ENCODE results near the gene DCUN1D3. TPM values are rescaled to one million over a fixed set of nuclear protein-coding genes. Genes with fewer than 3 reads are reported as not detected.
A peak's percentile ranks its signal among the peaks of the same experiment; 100 is the strongest.
"Not testable (repeated sequence)": the region's sequence is repeated elsewhere in the genome, so short reads cannot be mapped to it uniquely, and the experiment has no call there.

DCUN1D3 gene
- total and polyA plus RNA-seq, 3 donors from 2014 or later, result 15.2 to 19.5 (median 16.5) TPM

GRCh38 chr16:20866145-20866772, 33.9 kb downstream of the DCUN1D3 start:
- Histone ChIP-seq H3K27me3 (no peaks in the 10 kb centered on the region), H3K27ac (peak overlapping the region in 1 of 2 donors; percentile 26), H3K36me3 (ENCODE audit: low read depth, missing control alignments) (no peaks in the 10 kb centered on the region), H3K4me1 (peaks cover 37% of the 10 kb centered on the region), H3K9me3 (no peaks in the 10 kb centered on the region), H3K4me3 (no peak overlapping the region)
- no peak for DNase-seq
- intact Hi-C loops (cut with DNase I; ENCODE audit: low total_unique reads), result no loop called here
- no peak for TF ChIP-seq POLR2A (IDR thresholded peaks at IDR 0.05)
- TF ChIP-seq, protein P1, sequence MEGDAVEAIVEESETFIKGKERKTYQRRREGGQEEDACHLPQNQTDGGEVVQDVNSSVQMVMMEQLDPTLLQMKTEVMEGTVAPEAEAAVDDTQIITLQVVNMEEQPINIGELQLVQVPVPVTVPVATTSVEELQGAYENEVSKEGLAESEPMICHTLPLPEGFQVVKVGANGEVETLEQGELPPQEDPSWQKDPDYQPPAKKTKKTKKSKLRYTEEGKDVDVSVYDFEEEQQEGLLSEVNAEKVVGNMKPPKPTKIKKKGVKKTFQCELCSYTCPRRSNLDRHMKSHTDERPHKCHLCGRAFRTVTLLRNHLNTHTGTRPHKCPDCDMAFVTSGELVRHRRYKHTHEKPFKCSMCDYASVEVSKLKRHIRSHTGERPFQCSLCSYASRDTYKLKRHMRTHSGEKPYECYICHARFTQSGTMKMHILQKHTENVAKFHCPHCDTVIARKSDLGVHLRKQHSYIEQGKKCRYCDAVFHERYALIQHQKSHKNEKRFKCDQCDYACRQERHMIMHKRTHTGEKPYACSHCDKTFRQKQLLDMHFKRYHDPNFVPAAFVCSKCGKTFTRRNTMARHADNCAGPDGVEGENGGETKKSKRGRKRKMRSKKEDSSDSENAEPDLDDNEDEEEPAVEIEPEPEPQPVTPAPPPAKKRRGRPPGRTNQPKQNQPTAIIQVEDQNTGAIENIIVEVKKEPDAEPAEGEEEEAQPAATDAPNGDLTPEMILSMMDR (IDR thresholded peaks at IDR 0.05), result no peak
- 69 to 83% methylated on average over 5 to 6 of the region's 6 CpGs for WGBS, 2 donors

DNA sequence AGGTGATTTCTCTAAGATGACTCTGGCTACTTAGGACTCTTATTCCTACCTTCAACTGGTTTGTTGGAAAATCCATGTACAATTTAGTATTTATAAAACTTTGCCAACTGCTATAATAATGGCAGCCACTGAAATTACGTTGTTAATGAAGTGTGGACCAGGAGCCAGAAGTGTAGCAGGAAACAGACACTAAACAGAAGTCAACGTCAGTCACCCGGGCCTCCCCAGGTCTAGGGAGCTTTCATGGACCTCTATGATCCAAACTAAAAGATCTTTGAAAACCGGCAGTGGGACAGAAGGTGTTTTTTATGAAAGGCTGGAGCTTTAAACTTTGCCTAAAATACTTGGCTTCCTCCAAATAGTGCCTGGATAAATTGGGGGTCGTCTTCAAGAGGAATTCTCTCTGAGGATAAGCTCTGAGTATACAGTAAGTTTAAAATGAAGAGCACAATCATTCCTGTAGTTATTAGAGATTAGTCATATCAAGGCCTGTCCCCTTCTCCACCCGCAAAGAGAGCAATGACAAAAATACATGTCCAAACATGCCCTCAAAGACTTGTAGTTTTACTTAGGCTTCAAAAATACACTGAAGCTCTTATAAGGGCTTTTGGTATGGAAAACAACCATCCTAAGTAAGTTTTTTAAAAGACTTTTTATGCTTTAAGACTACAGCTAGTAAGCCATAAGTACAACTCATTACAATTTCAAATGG, 34.6 kb downstream of the DCUN1D3 start:
- intact Hi-C loops (cut with DNase I; ENCODE audit: low total_unique reads), result no loop called here
- no peak for DNase-seq
- Histone ChIP-seq H3K9me3 (no peaks in the 10 kb centered on the region), H3K27ac (peak overlapping the region in 1 of 2 donors; percentile 26), H3K27me3 (no peaks in the 10 kb centered on the region), H3K36me3 (ENCODE audit: low read depth, missing control alignments) (no peaks in the 10 kb centered on the region), H3K4me3 (no peak overlapping the region), H3K4me1 (peaks cover 30% of the 10 kb centered on the region)
- TF ChIP-seq, protein P1 (IDR thresholded peaks at IDR 0.05), result no peak
- TF ChIP-seq POLR2A (IDR thresholded peaks at IDR 0.05), result no peak
- WGBS, 2 donors, result 78 to 84% methylated on average over 6 of the region's 6 CpGs

- H3K36me3 ChIP-seq (ENCODE audit: low read depth, missing control alignments); H3K27me3 ChIP-seq; H3K9me3 ChIP-seq; intact Hi-C loops (cut with DNase I; ENCODE audit: low total_unique reads); H3K4me3 ChIP-seq; DNase-seq; H3K27ac ChIP-seq: not testable (repeated sequence)
- 97 to 99% methylated on average over 6 of the region's 6 CpGs for WGBS, 2 donors
- peaks cover 31% of the 10 kb centered on the region for H3K4me1 ChIP-seq
Measured at GRCh38 chr16:20864376-20864775, 35.8 kb downstream of the DCUN1D3 start.

DNA sequence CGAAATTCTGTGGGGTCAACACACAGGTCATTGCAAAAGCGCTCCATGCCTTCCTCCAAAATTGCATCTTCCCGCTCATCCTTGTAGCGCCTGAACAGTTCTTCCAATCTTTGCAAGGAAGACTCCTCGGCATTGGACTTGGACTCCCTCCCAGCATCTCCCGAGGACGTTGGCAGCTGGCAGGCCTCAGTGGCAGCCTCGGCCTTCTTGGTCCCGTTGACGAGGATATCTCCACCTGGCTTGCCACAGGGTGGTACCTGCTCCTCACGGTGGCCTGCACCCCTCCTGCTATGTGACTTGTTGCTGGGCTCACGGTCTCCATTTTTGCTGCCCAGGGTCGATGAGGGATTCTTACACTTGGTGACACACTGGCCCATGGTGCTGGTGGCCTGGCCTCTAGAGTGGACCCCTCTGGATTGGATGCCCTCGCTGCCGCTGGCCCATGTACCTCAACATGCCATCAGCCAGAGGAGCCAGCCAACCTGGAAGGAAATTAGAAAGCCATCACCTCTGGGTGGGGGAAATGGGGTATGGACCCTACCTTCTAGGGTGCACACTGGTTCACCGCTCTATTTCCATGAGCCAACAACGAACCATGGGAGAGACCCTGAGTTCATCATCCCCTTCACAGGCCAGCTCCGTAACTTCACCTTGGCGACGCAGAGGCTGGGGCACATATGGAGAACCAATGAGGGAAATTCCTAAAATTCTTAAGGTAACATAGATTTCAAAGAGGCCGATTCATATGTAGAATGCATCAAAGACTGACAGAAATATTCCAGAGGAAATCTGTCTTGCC, 37.8 kb downstream of the DCUN1D3 start:
- TF ChIP-seq POLR2A (IDR thresholded peaks at IDR 0.05), result no peak
- TF ChIP-seq, protein P1 (IDR thresholded peaks at IDR 0.05), result no peak
- H3K4me1 ChIP-seq, result peaks cover 20% of the 10 kb centered on the region
- H3K4me3 ChIP-seq, result no peak overlapping the region
- WGBS, 2 donors, result 95 to 96% methylated on average over 10 to 21 of the region's 21 CpGs
- no peaks in the 10 kb centered on the region for H3K36me3 ChIP-seq (ENCODE audit: low read depth, missing control alignments)
- intact Hi-C loops (cut with DNase I; ENCODE audit: low total_unique reads), result no loop called here
- no peak overlapping the region for H3K27ac ChIP-seq
- H3K27me3 ChIP-seq, result no peaks in the 10 kb centered on the region
- H3K9me3 ChIP-seq, result no peaks in the 10 kb centered on the region
- no peak for DNase-seq

DNA sequence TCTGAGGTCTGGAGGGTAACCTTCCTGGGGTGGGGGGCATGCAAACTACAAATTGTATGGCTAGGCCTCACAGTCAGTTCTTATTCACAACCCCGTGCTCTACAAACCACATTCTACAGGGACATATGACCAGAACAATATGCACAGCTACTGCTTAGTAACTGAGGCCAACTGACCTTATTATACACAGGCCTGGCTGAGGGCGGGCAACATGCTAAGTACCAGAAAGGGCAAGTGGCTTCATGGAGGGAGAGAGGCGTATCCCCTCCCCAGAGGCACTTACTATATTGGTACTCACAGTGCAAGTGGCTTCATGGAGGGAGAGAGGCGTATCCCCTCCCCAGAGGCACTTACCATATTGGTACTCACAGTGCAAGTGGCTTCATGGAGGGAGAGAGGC, 39.2 kb downstream of the DCUN1D3 start:
- DNase-seq; intact Hi-C loops (cut with DNase I; ENCODE audit: low total_unique reads): not testable (repeated sequence)
- H3K4me1 ChIP-seq, result peaks cover 18% of the 10 kb centered on the region

More for the DNA sequence above, 39.2 kb downstream of the DCUN1D3 start:
- not testable (repeated sequence) for H3K36me3 ChIP-seq (ENCODE audit: low read depth, missing control alignments); H3K9me3 ChIP-seq; H3K27me3 ChIP-seq; H3K4me3 ChIP-seq
- H3K27ac ChIP-seq, result peak overlapping the region in 1 of 2 donors; percentile 75
- 87 to 94% methylated on average over 4 of the region's 4 CpGs for WGBS, 2 donors

Data from testis (tissue), 3 donors.